Measurements from ENCODE around the gene MED12L. TPM values are rescaled to one million over a fixed set of nuclear protein-coding genes. Genes with fewer than 3 reads are reported as not detected.

Gene MED12L
- total and polyA plus RNA-seq, 10 of the 15 experiments (the other 5 are each of a cell fraction or from before 2014, with no cell fraction given) = 0.01 to 0.06 (median 0.03) TPM; not detected in 2

GRCh38 chr3:151393941-151394340 is 308.5 kb downstream of the MED12L start:
- no peak overlapping the region for H3K9ac ChIP-seq (ENCODE audit: control insufficient read depth, insufficient read depth, low read length)
- DNase-seq (ENCODE audit: low read depth, low spot score) (no peak), FAIRE-seq (no peak), ATAC-seq (no peak)
- RAD21 ChIA-PET (ENCODE audit: unreplicated experiment) = interaction anchor here (0.6 kb wide), 1 partner anchor 208 kb away, joined by 5 read pairs; no protein-coding TSS in a partner anchor
- no peak overlapping the region for H2AFZ ChIP-seq (ENCODE audit: control insufficient read depth, low read depth, low read length)
- H3K27me3 ChIP-seq (replicated peaks in 1 of 2; ENCODE audit: control insufficient read depth in 2 of 2, insufficient read depth in 2 of 2, low read length in 1 of 2) = no peaks in the 10 kb centered on the region; a peak in 1 of 4 replicates
- no peak for TF ChIP-seq MLLT1 (IDR thresholded peaks at IDR 0.05)
- no peak for TF ChIP-seq REST (IDR thresholded peaks at IDR 0.05; ENCODE audit: low read depth, low read length)
- TF ChIP-seq LARP7 (IDR thresholded peaks at IDR 0.05) = no peak
- TF ChIP-seq TARDBP (IDR thresholded peaks at IDR 0.05; ENCODE audit: borderline replicate concordance) = no peak
- no peak for TF ChIP-seq FOXM1 (IDR thresholded peaks at IDR 0.05; ENCODE audit: low read depth, low read length)
- no peak for TF ChIP-seq KLF5 (IDR thresholded peaks at IDR 0.05; ENCODE audit: partially characterized antibody)
- no peak for TF ChIP-seq HDGF (IDR thresholded peaks at IDR 0.05)
- TF ChIP-seq ATF3 (IDR thresholded peaks at IDR 0.05; ENCODE audit: borderline replicate concordance, extremely low read depth, low read depth, low read length) = no peak
- TF ChIP-seq TCF12 (IDR thresholded peaks at IDR 0.05; ENCODE audit: low read depth, low read length) = no peak
- H3K27ac ChIP-seq (ENCODE audit: control insufficient read depth, insufficient read depth) = no peak overlapping the region
- H3K4me3 ChIP-seq = no peak overlapping the region
- no peaks in the 10 kb centered on the region for H3K36me3 ChIP-seq (ENCODE audit: control insufficient read depth in 2 of 2, insufficient read depth in 2 of 2, low read length in 1 of 2)
- CTCF ChIA-PET = interaction anchor here (1.0 to 1.3 kb wide), 2 partner anchors 15 to 16 kb away, joined by 3 read pairs; no protein-coding TSS in a partner anchor
- SMC1A ChIA-PET (ENCODE audit: uncharacterized antibody, unreplicated experiment) = interaction anchor here (1.5 to 3.1 kb wide), 2 partner anchors 8 to 15 kb away, joined by 4 to 22 read pairs; partner anchors contain the start of gene P2RY12
- no peaks in the 10 kb centered on the region for H3K79me2 ChIP-seq (ENCODE audit: control insufficient read depth, insufficient read depth, low read length)
- no peak overlapping the region for H3K4me2 ChIP-seq (ENCODE audit: control insufficient read depth, insufficient read depth)
- 39% methylated on average over 4 of the region's 4 CpGs for WGBS (ENCODE audit: insufficient coverage, insufficient replicate concordance, low lambda C conversion rate, missing lambda C conversion rate)
- H3K4me1 ChIP-seq (ENCODE audit: control insufficient read depth, insufficient read depth, low read length) = no peaks in the 10 kb centered on the region
- no peaks in the 10 kb centered on the region; the same call in 2 of the 3 replicates for H3K9me3 ChIP-seq (replicated peaks; ENCODE audit: control insufficient read depth, insufficient read depth, low read length)
- H4K20me1 ChIP-seq (ENCODE audit: control insufficient read depth, insufficient read depth) = no peaks in the 10 kb centered on the region
- intact Hi-C loops (cut with micrococcal nuclease; ENCODE audit: unreplicated experiment) = no loop called here
- in situ Hi-C loops (cut with MboI) = no loop called here
- POLR2A ChIA-PET = no interaction called here
- BruUV-seq (replicated peaks) = no TSS peak

All from GM12878 (cell line).